Mesendoderm (in vitro differentiated cells): ENCODE measurements around the gene ARHGEF37.

Experiments used
- DNase-seq: peaks from one replicate; pipeline ENCODE4 v3.0.0; 2013
- H2AK5ac ChIP-seq: 2 replicates; pipeline ENCODE4 v1.6.1; 2013; ENCODE audit warnings: low read length, inconsistent platforms
- H2BK120ac ChIP-seq: 2 replicates; pipeline ENCODE4 v1.6.1; 2013; ENCODE audit warnings: low read depth, mild to moderate bottlenecking, low read length, moderate library complexity, mixed read lengths
- H2BK15ac ChIP-seq: replicated peaks from 2 replicates; pipeline ENCODE4 v1.6.1; 2013; ENCODE audit warnings: low read depth, mild to moderate bottlenecking, moderate library complexity
- H2BK5ac ChIP-seq: 2 replicates; pipeline ENCODE4 v1.6.1; 2013; ENCODE audit warnings: low read length, inconsistent platforms
- H3K18ac ChIP-seq: 2 replicates; pipeline ENCODE4 v1.6.1; 2013; ENCODE audit warnings: mild to moderate bottlenecking, low read length, mixed read lengths
- H3K23ac ChIP-seq: one replicate; pipeline ENCODE4 v1.6.1; 2013; ENCODE audit warnings: low read length
- H3K27ac ChIP-seq: 2 replicates; pipeline ENCODE4 v1.5.1; 2013; ENCODE audit warnings: low read depth, mild to moderate bottlenecking, inconsistent platforms, low read length, moderate library complexity
- H3K27me3 ChIP-seq: 2 replicates; pipeline ENCODE4 v1.6.1; 2013; ENCODE audit warnings: low read length, control low read depth, mild to moderate bottlenecking, inconsistent platforms; ENCODE audit not compliant: insufficient read depth, poor library complexity
- H3K36me3 ChIP-seq: 2 replicates; pipeline ENCODE4 v1.6.1; 2013; ENCODE audit warnings: low read length, inconsistent platforms; ENCODE audit not compliant: control insufficient read depth, insufficient read depth
- H3K4ac ChIP-seq: one replicate; pipeline ENCODE4 v1.6.1; 2013; ENCODE audit warnings: low read depth, mild to moderate bottlenecking, low read length, moderate library complexity
- H3K4me1 ChIP-seq: 2 replicates; pipeline ENCODE4 v1.6.1; 2013; ENCODE audit warnings: low read depth, low read length, inconsistent platforms; ENCODE audit not compliant: control insufficient read depth
- H3K4me2 ChIP-seq: 2 replicates; pipeline ENCODE4 v1.6.1; 2013; ENCODE audit warnings: low read length
- H3K4me3 ChIP-seq: 2 replicates; pipeline ENCODE4 v1.5.1; 2013; ENCODE audit warnings: mild to moderate bottlenecking, low read length
- H3K56ac ChIP-seq: one replicate; pipeline ENCODE4 v1.6.1; 2013; ENCODE audit warnings: low read length
- H3K79me1 ChIP-seq: 2 replicates; pipeline ENCODE4 v1.6.1; 2013; ENCODE audit warnings: low read length, inconsistent platforms
- H3K79me2 ChIP-seq: 2 replicates; pipeline ENCODE4 v1.6.1; 2013; ENCODE audit warnings: mild to moderate bottlenecking, low read length; ENCODE audit not compliant: control insufficient read depth, insufficient read depth
- H3K9ac ChIP-seq: 2 replicates; pipeline ENCODE4 v1.6.1; 2013; ENCODE audit warnings: low read length, inconsistent platforms
- H4K5ac ChIP-seq: one replicate; pipeline ENCODE4 v1.6.1; 2013; ENCODE audit warnings: low read length
- H4K8ac ChIP-seq: one replicate; pipeline ENCODE4 v1.6.1; 2013; ENCODE audit warnings: low read depth, mild to moderate bottlenecking, control low read depth, low read length, moderate library complexity
- WGBS: extraction: QIAGEN DNeasy Blood & Tissue Kit; methylation state at CpG from one replicate; pipeline ENCODE4 v1.1.7; 2013; ENCODE audit warnings: low lambda C conversion rate, missing lambda C conversion rate; ENCODE audit not compliant: insufficient coverage; ENCODE audit errors: extremely low coverage; 5-methylcytosine and 5-hydroxymethylcytosine counted together

ARHGEF37 gene

DNA sequence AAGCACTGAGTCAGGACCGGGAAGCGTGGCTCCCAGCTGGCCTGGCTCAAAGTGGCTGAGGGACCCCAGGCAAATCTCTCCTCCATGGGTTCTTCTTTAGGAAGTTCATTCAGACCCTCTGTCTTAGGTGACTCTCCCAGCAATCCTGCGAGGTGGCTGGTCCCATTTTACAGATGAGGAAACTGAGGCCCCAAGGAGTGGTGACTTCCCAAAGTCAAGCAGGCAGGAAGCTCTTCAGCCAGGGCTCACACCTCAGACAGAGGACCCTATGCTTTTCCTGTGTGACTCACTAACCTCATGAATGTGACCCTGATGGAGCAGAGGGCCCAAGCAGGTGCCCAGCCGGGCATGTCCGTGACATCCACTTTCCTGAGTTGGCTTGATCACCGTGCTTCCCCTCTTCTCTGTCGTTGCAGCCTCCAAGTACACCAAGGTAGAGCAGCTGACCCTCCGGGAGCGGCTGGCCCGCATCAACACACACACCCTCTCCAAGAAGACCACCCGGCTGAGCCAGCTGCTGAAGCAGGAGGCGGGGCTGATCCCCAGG, 36.5 kb downstream of the ARHGEF37 start:
- H3K79me1 ChIP-seq = no peaks in the 10 kb centered on the region
- no peaks in the 10 kb centered on the region for H3K79me2 ChIP-seq
- H4K5ac ChIP-seq = no peak overlapping the region
- H2AK5ac ChIP-seq = no peak overlapping the region
- H2BK5ac ChIP-seq = no peak overlapping the region
- no CpG with 5 or more reads among the region's 12 CpGs for WGBS
- no peak overlapping the region for H2BK15ac ChIP-seq
- H4K8ac ChIP-seq = no peak overlapping the region
- H3K36me3 ChIP-seq = no peaks in the 10 kb centered on the region
- H3K27ac ChIP-seq = no peak overlapping the region
- H3K4me1 ChIP-seq = no peaks in the 10 kb centered on the region
- no peak overlapping the region for H3K9ac ChIP-seq
- H3K56ac ChIP-seq = no peak overlapping the region
- H3K4ac ChIP-seq = no peak overlapping the region
- no peak overlapping the region for H3K4me2 ChIP-seq
- no peak for DNase-seq
- H3K4me3 ChIP-seq = no peak overlapping the region
- no peak overlapping the region for H3K18ac ChIP-seq
- no peak overlapping the region for H3K23ac ChIP-seq
- H3K27me3 ChIP-seq = no peaks in the 10 kb centered on the region
- no peak overlapping the region for H2BK120ac ChIP-seq

DNA sequence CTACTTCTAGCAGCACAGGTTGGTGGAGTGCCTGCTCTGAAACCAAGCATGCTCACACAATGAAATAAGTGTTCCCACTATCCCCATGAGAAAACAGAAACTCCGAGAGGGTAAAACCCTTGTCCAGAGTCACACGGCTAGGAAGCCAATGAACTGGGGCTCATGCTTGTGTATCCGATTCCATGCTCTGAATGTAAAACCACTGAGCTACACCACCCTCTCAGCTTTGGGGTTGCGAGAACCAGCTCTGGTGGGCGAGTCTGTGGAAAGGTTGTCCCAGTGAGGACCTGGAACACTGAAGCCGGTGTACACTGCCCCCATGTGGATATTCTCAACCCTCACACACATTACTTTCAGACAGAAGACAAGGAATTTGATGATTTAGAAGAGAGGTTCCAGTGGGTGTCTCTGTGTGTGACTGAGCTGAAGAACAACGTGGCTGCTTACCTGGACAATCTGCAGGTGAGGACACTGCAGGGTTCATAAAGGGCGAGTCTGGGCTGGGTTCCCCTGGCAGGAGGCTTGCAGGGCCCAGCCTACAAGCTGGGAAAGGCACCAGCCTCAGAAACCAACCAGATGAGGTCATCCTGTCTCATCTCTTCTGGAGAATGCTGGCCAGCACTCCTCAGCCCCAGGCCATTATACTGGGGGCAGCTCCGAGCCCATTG, 37.4 kb downstream of the ARHGEF37 start:
- Histone ChIP-seq H3K4ac (no peak overlapping the region), H3K23ac (no peak overlapping the region), H3K27me3 (no peaks in the 10 kb centered on the region), H3K56ac (no peak overlapping the region), H3K9ac (no peak overlapping the region), H3K4me2 (no peak overlapping the region), H2AK5ac (no peak overlapping the region), H3K79me1 (no peaks in the 10 kb centered on the region), H3K36me3 (no peaks in the 10 kb centered on the region), H4K5ac (no peak overlapping the region), H2BK15ac (no peak overlapping the region), H3K27ac (no peak overlapping the region), H3K18ac (no peak overlapping the region), H2BK120ac (no peak overlapping the region), H3K4me3 (no peak overlapping the region), H3K4me1 (no peaks in the 10 kb centered on the region), H4K8ac (no peak overlapping the region), H2BK5ac (no peak overlapping the region), H3K79me2 (no peaks in the 10 kb centered on the region)
- WGBS = no CpG with 5 or more reads among the region's 9 CpGs
- DNase-seq = peak; percentile 86

DNA sequence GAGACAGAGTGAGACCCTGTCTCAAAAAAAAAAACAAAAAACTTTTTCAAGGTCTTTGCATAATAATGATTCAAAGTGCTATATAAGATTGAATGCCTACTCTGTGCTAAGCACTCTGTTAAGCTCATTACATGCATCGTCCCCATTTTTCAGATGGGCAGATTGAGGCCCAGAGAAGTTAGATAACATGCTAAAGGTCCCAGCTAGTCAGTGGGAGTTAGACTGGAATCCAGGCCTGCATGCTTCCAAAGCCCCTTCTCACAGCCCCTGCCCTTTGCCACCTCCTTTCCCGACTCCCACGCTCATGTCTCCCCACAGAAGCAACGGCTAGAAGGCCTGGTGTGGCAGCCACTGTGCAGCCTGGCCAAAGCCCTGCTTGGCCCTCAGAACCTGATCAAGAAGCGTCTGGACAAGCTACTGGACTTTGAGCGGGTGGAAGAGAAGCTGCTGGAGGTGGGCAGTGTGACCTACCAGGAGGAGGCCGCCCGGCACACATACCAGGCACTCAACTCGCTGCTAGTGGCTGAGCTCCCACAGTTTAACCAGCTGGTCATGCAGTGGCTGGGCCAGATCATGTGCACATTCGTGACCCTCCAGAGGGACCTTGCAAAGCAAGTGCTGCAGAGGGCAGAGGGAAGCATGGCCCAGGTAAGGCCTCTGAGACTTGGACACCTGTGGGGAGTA, 40.3 kb downstream of the ARHGEF37 start:
- Histone ChIP-seq H3K79me2 (no peaks in the 10 kb centered on the region), H3K4me2 (no peak overlapping the region), H3K18ac (no peak overlapping the region), H3K9ac (no peak overlapping the region), H3K4ac (no peak overlapping the region), H2BK5ac (no peak overlapping the region), H3K79me1 (no peaks in the 10 kb centered on the region), H3K56ac (no peak overlapping the region), H3K23ac (no peak overlapping the region), H4K8ac (no peak overlapping the region), H3K27me3 (no peaks in the 10 kb centered on the region), H2AK5ac (no peak overlapping the region), H2BK15ac (no peak overlapping the region), H3K4me3 (no peak overlapping the region), H3K36me3 (no peaks in the 10 kb centered on the region), H2BK120ac (no peak overlapping the region), H3K4me1 (no peaks in the 10 kb centered on the region), H3K27ac (no peak overlapping the region), H4K5ac (no peak overlapping the region)
- no CpG with 5 or more reads among the region's 10 CpGs for WGBS
- DNase-seq = no peak

DNA sequence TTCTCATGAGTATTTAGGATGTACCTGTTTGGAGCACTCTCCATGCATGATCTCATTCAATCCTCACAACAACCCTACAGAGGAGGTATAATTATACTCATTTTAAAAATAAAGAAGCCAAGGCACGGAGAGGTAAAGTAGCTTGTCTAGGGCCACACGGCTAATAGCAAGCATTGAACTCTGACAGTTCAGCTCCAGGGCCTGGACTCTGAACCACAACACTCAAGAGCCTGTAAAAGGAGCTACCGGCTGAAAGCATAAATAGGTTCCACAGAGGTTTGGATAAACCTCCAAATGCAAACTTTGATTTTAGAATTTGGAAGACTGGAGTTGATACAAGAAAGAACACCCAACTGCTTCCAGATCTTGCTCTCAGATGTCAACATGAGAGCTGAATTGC, 41.2 kb downstream of the ARHGEF37 start:
- Histone ChIP-seq H4K8ac (no peak overlapping the region), H3K27ac (no peak overlapping the region), H3K23ac (no peak overlapping the region), H3K4me2 (no peak overlapping the region), H4K5ac (no peak overlapping the region), H2BK15ac (no peak overlapping the region), H3K9ac (no peak overlapping the region), H2AK5ac (no peak overlapping the region), H3K56ac (no peak overlapping the region), H3K4me1 (no peaks in the 10 kb centered on the region), H3K18ac (no peak overlapping the region), H3K79me1 (no peaks in the 10 kb centered on the region), H3K36me3 (no peaks in the 10 kb centered on the region), H3K4me3 (no peak overlapping the region), H2BK120ac (no peak overlapping the region), H2BK5ac (no peak overlapping the region), H3K27me3 (no peaks in the 10 kb centered on the region), H3K4ac (no peak overlapping the region), H3K79me2 (no peaks in the 10 kb centered on the region)
- no peak for DNase-seq
- no CpG with 5 or more reads among the region's 3 CpGs for WGBS

DNA sequence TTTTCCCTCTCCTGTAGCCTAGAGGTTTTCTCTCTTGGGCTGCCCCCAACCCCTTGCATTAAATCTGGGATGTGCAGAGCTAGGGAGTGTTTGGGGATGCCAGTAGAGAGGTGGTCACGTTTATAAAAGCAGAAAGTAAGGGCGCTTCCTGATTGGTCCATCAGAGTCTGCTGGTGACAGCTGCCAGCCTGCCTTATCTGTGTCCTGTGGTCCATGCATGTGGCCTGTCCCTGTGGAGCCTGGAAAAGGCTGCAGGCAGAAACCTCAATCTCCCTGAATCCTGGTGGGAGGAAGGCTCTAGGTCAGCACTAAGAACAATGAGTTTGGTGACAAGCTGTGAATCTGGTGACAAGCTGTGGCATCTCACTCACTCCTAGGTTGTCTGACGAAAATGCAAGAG, 42.2 kb downstream of the ARHGEF37 start:
- Histone ChIP-seq H3K79me1 (no peaks in the 10 kb centered on the region), H3K56ac (no peak overlapping the region), H3K27ac (no peak overlapping the region), H3K4me2 (no peak overlapping the region), H2BK15ac (no peak overlapping the region), H2BK120ac (no peak overlapping the region), H3K9ac (no peak overlapping the region), H3K18ac (no peak overlapping the region), H3K27me3 (no peaks in the 10 kb centered on the region), H3K23ac (no peak overlapping the region), H4K8ac (no peak overlapping the region), H4K5ac (no peak overlapping the region), H3K4me3 (no peak overlapping the region), H3K4me1 (no peaks in the 10 kb centered on the region), H3K36me3 (no peaks in the 10 kb centered on the region), H3K4ac (no peak overlapping the region), H2BK5ac (no peak overlapping the region), H3K79me2 (no peaks in the 10 kb centered on the region), H2AK5ac (no peak overlapping the region)
- peak; percentile 39 for DNase-seq
- WGBS = no CpG with 5 or more reads among the region's 3 CpGs
